Activated CD4-positive, alpha-beta T cell treated with anti-CD3 and anti-CD28 coated beads, Interleukin-10, Interleukin-2, amounts not matched to agents 100 ng/mL and 50 ng/mL, durations not matched to agents 16 hours and 8 hours (primary cell): ENCODE results near the gene TSHZ2.
"Not testable (repeated sequence)": the region's sequence is repeated elsewhere in the genome, so short reads cannot be mapped to it uniquely, and the experiment has no call there.

Experiments
- DNase-seq: peaks from one replicate; pipeline ENCODE4 v3.0.0-alpha.2; 2020

Gene TSHZ2

DNA sequence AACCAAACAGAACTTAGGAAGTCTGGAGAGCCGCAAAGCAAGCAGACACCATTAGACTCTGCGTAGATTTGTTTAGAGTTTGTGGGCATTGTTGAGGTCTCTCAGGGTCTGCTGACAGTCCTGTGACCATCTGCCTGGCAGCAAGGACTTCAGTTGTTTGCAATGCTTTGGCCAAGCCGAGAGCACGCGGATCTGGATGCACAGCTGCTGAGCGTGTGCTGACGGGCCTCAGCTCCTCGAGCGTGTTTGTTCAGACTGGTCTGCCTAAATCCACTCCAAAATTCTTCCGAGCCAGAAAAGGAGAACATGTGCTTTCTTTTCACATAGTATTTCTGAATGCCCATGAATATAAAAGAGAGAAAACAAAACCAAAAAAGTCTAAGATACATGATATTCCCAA, 462.5 kb downstream of the TSHZ2 start:
- no peak for DNase-seq

DNA sequence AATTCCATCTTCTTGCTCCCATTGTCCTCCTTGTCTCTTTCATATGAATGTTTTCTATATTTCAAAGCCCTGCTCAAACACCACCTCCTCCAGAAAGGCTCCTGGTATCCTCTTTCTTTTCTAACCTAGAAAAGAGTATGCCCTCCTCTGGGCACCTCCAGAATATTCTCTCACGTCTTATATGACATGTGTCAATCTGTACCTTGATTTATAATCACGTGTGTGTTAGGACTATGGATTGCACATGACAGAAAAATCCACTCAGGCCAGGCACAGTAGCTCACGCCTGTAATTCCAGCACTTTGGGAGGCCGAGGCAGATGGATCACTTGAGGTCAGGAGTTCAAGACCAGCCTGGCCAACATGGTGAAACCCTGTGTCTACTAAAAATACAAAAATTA, 464.8 kb downstream of the TSHZ2 start:
- DNase-seq: not testable (repeated sequence)

DNA sequence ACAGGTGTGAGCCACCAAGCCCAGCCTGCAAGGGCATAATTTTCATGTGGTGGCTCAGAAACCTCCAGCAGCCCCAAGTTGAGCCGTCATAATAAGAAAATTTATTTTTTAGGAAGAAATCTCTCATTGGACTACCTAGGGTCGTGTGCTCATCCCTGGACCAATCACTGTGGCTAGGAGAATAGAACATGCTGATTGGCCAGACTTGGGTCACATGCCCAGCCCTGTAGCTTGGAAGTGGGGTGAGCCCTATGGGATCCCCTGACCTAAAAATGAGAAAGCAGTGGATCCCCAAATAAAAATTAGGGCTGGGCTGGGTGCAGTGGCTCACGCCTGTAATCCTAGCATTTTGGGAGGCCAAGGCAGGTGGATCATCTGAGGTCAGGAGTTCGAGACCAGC, 466.2 kb downstream of the TSHZ2 start:
- DNase-seq: no peak

DNA sequence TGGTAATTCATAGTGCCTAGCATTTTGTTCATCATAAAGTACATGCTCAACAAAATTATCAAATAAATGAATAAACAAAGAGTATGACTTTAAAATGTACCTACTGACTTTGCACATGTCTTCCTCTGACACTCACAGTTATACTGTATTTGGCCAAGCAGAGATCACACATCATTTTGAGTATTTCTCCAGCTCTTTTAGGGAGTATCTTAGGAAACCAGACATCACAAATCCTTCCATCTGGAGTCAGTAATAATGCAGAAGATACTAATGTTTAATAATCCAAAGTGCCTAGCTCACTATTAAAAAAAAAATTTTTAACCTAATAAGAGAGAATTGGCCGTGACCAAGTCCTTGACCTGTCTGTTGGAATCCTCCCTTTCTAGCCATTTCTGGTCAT, 466.9 kb downstream of the TSHZ2 start:
- DNase-seq: no peak

DNA sequence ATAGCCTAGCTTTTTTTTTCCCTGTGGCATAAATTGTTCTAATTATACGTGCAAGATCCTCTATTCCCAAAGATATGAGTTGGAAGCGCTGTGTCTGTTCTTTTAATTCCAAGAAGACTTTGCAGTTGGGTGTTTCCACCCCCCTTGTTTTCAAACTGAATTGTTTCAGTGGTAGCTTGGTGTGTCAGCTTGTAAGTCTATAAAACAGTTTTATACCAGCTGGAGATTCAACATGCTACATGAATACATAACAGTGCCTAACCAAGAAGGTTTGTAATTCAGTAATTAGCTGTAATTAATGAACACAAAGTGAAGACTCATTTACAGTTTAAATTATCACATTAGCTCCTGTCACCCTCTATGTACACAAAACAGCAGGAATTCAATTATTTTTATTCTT, 467.5 kb downstream of the TSHZ2 start:
- DNase-seq: no peak

DNA sequence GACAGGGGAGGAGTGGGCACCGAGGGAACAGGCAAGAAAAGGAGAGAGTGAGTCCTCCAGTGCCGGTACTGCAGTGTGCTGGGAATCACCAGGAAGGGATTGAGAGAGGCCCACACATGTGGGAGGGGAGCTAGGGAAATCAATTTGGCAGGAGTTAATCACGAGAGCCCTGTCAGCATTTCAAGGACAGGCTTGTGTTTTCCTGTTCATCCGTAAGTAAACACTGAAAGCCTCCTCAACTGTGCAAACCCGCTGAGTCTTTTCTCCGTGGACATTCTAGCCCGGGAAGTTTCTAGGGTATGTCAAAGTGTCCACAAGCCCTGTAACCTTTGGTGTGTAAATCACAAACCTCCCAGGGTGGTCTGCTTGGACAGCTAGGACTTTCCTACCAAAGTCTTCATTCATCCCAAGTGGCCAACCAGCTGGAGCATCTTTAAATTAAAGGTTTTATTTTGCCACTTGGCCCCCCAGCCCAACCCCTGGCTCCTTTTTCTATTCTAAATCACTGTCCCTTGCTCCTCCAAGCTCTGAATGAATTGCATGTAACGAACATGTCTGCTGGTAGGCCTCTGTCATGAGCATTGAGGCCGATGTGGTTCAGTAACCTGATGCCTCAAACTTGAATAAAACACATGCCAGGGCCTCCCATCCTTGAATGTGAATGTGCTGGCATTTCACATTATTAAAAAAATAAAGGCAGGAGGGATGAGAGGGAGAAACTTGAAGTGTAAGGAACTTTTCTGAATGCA, 472.4 kb downstream of the TSHZ2 start:
- DNase-seq: no peak

DNA sequence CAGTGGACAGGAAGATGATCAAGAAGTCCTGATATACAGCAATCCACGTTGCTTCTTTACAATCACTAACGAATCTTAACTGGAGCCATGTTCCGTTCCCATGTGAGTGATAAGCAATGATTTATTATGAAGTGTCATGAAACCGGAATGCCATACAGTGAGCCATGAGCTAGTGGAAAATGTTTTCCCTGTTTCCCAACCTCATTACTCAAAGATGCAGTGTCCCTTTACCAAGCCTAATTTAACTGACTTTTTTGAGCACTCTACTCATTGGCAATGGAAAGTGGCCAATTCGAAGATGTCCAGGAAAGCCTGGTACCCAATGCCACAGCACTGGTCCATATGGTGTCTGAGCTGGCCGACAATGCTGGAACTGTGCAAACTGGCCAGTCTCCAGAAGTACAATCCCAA, 473.2 kb downstream of the TSHZ2 start:
- DNase-seq: no peak

DNA sequence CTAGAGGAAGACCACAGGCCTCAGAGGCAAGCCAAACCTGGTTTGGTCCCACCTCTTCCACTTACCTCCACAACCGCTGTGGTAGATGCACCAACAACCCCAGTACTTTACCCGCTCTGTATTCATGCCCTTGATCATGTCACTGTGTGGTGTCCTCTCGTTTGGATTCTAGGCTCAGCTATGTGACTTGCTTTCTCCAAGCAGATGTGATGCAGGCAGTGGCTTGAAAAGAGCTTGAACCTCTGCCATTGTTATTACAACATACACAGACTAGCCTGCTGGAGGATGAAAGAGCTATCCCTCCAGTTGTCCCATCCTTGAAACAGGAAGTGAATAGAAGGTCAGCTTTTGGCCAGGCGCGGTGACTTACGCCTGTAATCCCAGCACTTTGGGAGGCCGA, 473.8 kb downstream of the TSHZ2 start:
- DNase-seq: no peak

DNA sequence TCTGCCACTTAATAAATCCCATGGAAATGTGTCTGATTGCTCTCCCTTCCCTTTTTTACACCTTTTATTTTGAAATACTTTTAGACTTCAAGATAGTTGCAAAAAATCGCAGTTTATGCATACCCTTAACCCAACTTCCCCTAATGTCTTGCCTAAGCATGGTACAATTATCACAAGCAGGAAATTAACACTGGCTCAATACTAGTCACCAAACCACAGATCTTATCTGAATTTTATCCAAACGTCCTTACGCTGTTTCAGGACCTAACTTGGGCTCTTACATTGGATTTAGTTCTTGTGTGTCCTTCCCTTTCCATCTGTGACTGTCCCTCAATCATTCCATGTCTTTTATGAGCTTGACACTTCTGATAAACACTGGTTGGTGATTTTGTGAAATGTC, 475.2 kb downstream of the TSHZ2 start:
- DNase-seq: no peak

DNA sequence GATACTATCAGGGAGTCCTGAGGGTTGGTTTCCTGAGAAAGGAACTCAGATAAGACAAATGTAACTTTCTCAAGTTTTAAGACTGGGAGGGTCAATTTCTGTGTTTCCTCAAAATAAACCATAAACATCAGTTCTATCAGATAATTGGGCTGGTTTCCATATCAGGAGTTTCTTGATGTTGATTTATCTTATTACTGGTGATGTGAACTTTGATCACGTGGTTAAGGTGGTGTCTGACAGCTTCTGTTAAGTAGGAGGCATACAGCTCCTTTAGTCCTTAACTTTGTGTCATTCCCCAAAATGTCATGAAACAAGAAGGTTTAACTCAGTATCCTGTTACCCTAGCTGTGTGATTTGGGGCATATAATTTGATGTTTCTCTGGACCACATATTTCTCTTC, 476.3 kb downstream of the TSHZ2 start:
- no peak for DNase-seq

DNA sequence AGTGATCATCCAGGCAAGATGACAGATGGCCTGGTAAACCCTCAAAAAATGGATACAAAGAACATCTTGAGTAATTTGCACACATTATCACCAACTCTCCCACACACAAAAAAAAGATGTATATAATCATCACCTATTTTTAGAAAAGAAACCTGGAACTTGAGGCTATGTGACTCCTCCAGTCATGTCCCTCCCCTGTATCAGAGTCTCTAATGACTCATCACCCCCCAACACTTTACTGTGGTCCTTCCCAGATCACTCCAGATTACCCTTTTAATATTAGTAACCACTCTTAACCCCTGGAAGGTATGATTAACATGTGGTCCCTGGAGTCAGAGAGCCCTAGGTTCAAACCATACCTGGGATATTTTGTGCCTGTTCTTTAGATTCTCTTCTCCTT, 476.7 kb downstream of the TSHZ2 start:
- no peak for DNase-seq

DNA sequence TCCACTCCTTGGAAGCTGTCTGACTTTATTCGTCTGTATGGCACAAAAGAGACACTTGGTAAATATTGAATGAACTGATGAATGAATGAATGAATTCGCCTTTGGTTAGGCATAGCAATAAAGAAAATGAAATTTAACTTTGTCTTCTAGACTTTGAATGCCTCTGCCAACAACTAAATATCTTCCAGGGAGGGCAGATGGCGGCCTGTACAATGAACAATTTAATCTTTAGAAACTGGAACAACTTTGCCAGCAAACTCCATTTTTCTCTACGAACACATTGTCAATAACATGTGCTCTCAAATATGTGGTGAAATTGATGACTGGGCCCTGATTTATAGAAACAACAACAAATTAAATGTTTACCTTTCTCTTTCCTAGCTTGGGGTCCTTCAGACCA, 480.9 kb downstream of the TSHZ2 start:
- DNase-seq: no peak

DNA sequence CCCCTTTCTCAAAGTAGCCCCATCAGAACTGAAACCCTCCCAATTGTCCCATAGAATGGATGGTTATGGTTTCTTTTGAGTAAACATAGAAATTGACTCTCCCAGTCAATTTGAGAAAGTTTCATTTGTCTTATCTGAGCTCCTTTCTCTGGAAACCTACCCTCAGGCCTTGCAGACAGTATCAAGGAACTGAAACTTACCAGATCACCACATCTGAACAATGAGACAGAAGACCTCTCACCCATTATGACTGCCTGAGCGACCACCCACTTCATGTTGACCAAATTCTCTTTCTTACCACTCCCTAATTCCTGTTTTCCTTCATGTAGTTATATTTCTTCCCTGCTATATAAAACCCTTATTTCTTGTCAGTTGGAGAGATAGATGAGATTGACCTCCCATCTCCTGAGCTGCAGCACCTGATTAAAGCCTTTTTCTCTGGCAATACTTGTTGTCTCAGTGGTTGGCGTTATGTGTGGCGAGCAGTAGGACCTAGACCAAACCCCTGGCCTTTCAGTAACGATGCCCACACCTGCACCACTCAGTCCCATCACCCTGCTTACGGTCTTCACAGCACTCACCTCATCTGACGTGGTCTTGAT, 482.6 kb downstream of the TSHZ2 start:
- no peak for DNase-seq

DNA sequence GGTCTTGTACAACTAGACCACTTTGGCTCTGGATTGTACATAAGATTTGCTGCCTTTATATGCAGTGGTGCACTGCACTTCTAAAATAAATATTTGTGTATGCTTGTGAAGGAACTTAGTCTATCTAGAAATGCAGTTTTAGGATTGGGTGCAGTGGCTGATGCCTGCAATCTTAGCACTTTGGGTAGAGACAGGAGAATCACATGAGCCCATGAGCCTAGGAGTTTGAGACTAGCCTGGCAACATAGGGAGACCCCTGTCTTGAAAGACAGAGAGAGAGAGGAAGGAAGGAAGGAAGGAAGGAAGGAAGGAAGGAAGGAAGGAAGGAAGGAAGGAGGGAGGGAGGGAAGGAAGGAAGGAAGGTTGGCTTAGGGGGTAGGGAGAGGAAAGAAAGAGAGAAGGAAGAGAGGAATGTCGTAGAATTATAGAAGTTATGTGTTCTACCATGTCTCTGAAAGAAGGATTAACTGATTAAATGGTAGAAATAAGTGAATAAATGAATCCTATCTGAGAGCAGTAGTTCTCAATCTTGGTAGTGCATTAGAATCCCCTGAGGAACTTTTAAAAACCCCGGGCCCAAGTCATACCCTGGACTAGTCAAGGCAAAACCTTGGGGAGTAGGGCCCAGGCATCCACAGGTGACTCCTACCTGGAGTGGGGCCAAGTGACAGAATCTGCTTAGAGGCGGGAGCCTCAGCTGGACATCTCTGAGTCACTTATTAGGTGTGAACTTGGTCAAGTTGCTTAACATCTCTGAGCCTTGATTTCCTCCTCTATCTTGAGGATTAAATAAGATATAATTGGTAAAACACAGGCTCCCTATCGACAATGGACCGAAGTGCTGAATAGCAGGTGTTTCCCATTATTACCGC, 491.2 kb downstream of the TSHZ2 start:
- no peak for DNase-seq

DNA sequence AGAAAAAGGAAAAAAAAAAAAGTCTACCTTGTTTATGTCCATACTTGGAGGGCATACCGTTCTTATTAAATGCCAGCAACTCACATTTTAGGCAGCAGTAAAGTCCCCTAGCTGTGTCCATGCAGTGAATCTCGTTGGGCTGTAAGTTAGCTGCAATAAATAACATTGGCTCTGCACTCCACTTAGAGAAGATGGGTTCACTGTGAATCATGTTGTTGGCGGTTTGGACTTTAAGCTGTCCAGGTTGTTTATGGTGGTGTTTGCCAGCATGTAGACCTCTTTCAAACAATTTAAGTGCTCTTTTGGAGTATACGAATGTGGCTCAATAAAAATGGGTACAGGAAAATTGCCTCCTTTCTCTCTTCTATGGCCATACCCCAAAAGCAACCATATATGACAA, 494.1 kb downstream of the TSHZ2 start:
- no peak for DNase-seq

DNA sequence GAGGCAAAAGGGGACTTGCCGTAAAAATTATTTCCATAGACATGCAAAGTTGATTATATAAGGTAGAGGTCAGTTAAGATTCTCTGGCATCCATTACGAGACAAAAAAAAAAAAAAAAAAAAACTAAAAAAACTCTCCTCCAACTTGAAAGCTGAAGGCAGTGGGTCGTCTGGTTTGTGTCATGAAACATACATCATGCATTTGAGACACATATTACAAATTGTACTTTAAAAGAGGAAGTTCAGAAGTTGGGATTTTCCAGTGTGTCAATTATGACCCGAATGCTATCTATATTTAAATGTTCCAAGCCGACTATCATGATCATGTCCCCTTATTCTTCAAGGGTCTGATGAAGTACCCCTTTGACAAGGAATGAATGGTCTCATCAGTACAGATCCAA, 496.4 kb downstream of the TSHZ2 start:
- no peak for DNase-seq

DNA sequence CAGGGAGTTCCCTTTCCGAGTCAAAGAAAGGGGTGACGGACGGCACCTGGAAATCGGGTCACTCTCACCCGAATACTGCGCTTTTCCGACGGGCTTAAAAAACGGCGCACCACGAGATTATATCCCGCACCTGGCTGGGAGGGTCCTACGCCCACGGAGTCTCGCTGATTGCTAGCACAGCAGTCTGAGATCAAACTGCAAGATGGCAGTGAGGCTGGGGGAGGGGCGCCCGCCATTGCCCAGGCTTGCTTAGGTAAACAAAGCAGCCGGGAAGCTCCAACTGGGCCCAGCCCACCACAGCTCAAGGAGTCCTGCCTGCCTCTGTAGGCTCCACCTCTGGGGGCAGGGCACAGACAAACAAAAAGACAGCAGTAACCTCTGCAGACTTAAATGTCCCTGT, 500.7 kb downstream of the TSHZ2 start:
- not testable (repeated sequence) for DNase-seq

DNA sequence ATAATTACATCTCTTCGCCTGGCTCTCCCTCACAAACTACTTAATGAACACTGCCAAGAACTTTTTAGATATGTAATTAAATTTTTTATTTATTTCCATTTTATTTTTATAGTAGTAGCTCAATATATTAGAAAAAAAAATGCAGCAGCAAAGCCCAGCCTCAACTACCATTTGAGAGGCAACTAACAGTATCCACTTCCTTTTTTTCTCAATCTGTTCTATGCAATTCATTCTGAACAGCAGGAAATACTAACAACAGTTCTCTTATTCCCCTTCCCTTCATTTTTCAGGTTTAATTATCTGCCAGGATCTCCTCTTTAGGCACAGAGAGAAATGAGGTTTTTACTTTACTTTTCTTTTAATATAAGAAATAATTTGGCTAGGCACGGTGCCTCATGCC, 508.8 kb downstream of the TSHZ2 start:
- DNase-seq: no peak

DNA sequence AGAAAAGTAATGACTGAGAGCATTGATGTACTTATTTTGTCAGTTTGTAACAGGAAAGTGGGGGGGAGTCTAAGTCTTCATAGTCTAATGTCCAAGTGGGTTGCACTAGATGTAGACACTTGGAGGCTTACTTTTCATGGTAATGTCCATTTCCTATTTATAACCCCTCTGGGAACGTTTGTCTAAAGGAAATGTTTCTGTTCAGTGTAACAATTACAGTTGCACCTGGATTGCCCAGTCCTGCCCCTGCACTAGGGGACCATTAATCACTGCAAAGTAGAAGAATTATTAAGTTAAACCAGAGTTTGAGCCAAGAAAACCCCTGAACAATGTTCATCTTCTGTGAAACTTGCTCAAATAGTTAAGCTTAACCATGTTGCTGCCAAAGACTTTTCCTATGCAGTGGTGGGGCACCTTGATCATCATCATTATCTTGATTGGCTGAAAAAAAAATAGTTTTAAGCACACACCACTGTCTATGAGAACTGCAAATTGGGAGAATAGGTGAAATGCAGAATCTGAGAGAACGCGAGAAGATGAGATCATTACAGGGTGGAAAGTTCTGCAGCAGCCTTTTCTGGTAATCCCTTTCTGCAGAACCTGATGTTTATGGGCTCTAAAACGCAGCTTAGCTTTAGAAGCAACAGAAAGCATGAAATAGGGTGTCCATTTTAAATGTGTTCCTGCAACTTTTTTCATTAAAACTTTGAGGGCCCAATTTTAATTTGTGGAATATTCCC, 515.5 kb downstream of the TSHZ2 start:
- DNase-seq: no peak

DNA sequence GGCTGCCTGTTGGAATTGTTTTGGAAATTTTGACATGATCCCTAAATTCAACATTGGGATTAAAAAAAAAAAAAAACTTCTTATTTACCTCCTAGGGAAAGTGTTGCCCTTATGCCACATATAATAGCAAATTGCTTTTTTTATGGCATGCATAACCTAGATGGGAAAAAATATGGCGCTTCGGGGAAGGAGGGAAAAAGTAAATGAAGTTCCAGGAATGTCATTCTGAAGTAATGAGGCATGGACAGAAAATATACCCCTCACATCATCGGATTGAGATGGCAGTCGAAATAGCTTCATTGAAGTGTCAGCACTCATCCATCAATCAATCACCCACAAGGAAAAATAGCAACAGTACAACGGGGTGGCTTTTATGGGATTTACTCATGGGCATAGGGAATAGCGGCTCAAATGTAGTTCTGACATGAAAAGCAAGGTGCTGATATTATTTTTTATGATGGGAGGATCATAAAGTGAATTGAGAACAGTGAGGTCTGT, 516.7 kb downstream of the TSHZ2 start:
- DNase-seq: no peak

DNA sequence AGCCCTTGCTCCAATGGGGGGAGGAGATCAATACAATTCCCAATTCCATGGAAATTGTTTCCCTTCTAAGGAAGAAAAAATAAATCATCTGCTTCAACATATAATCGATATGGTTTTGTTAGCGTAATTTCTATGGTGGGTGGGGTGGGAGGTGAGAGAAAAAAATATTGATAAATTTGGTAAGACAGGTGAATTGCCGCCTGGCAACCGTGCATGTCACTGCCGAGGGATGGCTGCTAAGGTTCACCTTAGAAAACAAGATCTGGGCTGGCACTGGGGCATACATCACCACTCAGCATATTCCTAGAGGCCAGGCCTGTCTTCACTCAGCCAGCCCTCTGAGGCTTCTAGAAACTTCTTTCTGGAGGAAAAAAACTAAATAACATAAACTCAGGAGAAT, 517.4 kb downstream of the TSHZ2 start:
- no peak for DNase-seq

DNA sequence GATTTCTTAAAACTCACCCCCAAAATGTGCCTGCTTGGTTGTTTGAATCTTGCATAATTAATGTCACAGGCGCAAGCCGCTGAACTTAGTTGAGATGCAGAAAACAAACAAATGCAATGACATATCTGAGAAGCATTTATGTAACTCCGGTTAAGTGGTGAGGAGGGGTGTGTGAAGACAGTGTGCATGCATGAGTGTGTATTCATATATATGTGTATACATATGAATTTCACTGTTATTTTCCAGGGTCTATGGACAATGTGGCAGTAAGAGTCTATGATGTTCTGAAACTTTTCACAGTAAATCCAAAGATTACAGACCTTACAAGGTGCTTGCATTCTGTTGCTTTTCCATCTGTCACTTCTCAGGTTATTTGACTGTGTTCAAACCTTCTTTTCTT, 518.5 kb downstream of the TSHZ2 start:
- DNase-seq: no peak

DNA sequence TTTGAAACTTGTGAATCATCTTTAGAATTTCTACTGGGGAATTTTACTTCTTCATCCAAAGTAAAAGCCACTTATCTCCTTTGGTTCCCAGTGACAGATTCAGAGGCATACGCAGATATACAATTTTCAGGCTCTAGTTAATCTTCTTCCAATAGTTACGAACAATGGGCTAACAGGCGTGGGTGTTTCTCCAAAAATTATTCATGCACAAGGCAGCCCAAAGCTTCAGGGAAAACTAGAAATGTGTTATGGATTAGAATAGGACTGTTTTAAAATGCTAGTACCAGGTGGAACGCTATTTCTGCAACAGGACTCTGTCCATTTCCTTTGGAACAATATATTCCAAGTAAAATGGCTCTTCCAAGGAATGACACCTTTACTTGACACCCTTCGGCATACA, 519.3 kb downstream of the TSHZ2 start:
- no peak for DNase-seq
